Occipital lobe (tissue), 2 donors: ENCODE data around the gene CACNA1D. TPM values are rescaled to one million over a fixed set of nuclear protein-coding genes. Genes with fewer than 3 reads are reported as not detected.

Source experiments
- DNase-seq: peaks from one replicate; lab custom pipeline; 2025; lab: John Stamatoyannopoulos, UW
- total RNA-seq: library from RNA; depleted of rRNA; stranded (reverse); fragments of >200 nt; gene quantifications from one replicate; pipeline ENCODE4 v1.2.3, GENCODE V29; 2014

CACNA1D gene
- total RNA-seq, 1 donor from 2014 or later = 14.0 TPM

DNA sequence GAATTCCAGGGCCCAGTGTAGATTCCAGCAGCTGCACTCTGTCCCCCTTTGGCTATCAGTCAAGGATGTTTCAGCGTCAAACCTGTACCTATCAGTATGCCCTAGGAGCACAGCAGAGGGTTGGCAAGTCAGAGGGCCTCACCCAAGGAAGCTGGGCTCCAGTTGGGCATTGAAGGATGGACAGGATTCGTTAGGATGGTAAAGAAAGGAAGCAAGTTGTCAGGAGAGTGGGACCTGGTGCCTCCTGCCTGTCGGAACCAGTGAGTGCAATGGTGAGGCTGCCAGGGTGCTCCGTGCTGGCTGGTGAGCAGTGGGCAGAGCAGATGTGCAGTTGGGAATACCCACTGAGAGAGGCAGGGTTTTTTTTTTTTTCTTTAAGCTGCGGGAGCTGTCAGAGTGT is 194.6 kb downstream of the CACNA1D start:
- no peak for DNase-seq

DNA sequence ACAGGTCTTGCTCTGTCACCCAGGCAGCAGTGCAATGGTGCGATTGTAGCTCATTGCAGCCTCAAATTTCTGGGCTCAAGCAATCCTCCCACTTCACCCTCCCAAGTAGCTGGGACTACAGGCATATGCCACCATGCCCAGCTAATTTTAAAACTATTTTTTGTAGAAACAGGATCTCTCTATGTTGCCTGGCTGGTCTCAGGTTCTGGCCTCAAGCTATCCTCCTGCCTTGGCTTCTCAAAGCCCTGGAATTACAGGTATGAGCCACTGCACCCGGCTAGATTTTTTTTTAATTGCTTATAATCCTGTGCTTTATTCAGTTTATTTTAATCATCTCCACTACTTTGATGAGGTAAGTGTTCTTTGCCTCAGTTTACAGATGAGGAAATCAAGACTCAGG is 195.3 kb downstream of the CACNA1D start:
- no peak for DNase-seq

DNA sequence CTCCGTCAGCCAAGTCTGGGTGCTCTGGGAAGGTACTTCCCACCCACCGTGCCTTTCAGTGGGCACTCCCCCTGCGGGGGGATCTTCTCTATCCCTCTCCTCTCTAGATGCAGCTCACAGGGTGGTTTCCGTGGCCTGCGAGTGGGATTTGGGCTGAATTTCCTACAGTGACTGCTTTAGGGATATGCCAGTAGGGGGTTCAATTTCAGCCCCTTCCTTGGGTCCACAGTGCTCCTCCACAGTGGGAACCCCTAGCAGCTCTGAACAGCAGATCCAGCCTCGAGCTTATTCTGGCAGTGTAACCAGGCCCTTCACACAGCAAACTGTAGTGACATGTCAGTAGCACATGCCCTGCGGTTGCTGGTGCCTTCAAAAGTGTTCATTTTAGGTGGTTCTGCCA is 196.1 kb downstream of the CACNA1D start:
- DNase-seq = no peak

DNA sequence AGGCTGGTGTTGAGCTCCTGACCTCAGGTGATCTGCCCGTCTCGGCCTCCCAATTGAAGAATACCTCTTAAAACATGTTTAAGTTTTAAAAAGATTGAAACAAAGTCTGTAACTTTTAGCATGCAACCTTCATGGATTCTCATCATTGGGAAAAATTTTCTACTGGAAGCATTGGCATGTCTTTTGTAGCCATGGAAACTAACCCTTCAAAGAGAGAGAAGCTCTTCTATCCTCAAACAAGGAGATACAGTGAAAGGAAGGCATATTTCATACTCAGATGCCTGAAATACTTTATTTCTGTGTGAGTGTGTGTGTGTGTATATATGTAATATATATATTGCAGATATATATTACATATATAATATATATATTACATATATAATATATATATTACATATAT is 196.9 kb downstream of the CACNA1D start:
- DNase-seq = no peak

DNA sequence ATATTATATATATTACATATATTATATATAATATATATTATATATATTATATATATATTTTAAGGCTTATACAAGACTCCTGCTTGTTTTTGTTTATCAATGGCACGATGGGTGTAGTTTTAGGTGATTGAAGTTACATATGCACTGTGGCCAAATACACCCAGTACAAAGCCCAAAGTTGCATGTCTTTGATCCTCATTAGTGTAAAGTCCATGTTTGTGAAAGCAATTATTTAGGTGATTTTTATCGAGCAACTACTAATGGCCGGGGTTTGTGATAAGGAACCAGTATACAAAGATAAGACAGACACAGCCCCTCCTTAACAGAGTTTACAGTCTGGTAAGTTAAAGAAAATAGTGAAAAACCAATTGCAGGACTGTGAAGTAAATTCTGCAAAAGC is 197.5 kb downstream of the CACNA1D start:
- no peak for DNase-seq

DNA sequence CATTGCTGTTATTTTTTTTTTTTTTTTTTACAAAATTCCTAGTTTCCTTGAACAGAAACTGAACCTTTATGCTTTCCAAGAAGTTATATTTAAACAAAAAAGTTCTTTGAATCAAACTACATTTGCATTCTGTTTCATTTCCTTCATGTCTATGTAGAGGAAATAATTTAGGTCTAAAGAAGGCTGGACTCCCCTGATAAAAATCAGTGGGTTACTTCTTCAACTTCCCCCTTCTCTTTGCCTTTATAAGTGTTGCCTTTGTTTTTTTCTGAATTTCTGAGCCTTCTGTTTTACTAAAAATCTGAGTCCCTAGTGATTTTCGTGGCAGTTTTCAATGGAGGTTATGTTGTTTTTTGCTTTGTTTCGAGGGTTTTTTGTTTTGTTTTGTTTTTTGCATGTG is 199.0 kb downstream of the CACNA1D start:
- no peak for DNase-seq

DNA sequence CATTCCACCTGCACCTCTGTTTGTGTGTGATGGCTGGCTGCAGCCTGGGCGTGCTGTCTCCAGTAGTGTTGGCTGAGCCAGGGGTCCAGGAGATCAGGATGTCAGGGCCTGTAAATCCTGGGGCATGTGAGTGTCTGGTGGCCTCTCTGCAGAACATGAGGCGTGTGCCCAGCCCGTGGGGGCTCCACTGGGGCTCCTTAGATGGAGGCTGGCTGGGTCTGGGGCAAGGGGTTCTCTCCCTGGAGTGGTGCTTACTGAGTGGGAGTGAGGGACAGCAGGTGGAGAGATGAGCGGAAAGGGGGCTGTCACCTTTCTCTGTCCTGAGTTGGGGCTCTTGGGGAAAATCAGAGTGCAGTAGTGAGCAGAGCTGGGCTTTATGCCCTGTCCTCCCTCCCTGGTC is 199.6 kb downstream of the CACNA1D start:
- DNase-seq = no peak

DNA sequence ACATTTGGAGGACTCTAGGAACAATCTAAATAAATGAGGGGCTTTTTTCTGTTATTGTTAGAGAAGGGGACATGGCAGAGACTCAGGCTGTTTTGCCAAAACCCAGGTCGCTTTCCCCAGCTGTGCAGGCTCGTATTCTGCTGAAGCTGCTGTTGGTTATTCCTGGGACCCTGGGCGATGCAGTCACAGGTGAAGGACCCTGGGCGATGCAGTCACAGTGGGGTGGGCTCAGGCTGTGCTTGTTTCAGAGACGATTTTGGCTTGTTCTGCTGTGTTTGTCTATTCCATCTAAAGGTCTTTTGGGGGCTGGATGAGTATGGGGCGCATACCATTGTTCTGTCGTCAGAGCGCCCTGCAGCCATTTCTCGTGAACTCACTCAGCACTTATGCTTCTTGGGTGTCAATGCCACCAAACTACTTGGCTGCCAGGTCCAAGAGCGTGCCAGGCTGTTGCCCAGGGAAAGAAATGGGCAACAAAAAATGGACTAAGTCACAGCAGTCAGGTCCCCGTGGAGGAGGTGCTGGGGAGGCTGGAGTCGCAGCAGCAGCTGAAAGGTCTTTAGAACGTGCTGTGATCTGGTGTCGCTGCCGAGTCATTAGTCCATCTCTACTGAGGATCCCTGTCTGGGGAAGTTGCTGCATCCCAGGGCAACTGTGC is 200.4 kb downstream of the CACNA1D start:
- DNase-seq = no peak

DNA sequence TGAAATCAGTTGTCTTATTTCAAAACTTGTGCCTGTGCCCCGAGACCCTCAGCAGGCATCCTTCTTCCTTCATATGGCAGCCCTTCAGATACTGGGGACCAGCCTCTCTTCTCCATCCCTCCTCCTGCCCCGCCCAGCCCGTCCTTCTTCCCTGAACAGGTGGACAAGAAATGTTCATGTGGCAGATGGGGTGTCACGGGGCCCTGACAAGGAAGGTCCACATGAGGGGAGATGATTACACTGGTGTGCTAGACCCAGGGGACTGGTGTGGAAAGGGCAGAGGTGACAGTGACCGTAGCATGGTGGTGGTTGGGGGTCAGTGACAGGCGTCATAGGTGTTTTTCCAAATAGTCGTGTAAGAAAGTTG is 200.9 kb downstream of the CACNA1D start:
- DNase-seq = no peak

DNA sequence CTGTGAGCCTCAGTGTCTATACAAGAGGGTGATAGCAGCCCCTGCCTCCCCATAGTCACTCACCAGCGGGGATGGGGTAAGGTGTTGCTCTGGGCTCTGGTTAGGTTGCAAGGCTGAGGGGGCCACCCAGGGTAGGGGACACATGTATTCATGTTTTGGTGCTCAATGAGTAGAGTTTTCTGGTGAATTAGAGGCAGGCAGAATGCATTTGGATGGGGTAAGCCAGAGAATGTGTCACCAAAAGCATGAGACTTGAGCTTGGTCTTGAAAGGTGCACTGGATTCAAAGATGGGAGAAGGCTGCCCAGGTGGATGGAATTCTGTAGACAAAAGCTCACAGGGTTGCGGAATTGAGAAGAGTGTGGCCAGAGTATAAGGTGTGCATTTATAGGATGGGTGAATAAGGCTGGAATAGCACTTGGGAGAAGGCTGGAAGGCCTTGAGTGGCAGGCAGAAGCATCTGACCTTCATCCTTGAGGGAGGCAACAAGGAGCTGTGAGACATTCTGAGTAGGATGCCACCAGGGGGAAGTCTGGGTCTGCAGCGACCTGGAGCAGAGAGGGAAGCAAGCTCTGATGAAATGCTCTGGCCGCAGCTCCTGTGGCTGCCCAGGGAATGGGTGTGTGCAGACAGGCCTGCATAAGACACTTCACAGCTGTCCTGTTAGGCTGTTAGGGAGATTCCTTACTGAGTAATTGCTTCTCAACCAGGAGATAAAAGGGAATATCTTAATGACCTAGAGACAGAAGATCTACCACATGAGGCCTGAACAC is 202.2 kb downstream of the CACNA1D start:
- no peak for DNase-seq

DNA sequence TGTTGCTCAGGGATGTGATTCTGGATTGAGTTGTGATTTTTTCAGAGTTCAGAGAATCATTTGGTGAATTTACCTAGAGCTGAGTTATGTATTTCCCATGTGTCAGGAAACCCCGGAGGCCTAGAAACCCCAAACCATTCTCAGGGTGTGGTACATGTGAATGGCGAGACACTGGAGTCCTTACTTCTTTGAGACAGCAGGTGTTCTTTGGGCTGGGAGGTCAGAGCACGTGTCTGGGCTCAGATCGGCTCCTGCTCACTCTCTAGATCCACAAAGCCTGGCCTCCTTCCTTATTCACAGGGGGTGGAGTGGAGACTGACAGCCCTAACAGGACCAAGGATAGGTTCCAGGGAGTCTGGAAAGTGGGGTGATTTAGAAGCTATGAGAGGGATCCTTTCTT is 206.0 kb downstream of the CACNA1D start:
- no peak for DNase-seq

DNA sequence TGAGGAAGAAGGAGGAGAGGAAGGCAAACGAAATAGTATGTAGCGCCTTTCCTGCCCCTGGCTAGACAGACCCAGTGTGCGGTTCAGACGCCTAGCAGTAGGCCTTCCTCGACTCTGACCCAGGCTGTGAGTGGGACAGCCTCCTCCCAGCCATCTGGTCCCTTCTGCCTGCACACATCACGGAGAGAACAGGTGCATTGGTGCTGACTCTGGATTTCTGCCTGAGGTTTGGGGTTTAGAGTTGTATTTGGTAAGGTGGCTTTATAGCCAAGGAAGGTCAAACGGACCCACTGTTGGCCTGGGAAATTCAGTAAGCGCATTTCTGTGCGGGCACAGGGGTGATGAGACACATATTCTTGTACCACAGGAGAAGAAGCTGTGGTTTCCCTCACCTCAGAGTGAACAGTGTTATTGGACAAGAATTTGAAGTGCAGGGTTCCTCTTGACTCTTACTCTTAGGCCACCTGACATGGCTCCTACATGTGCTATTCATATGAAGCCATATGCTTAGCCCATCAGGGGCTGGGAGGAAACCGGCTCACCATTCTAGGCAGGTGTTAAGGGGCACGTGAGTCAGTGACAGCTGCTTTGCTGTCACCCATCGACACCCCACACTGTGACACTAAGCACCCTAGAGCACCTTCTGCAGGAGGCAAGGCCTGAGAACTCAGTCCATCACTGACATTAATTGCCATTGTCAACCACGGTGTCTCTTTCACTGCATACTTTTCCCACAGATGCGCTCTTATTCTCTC is 208.5 kb downstream of the CACNA1D start:
- no peak for DNase-seq

DNA sequence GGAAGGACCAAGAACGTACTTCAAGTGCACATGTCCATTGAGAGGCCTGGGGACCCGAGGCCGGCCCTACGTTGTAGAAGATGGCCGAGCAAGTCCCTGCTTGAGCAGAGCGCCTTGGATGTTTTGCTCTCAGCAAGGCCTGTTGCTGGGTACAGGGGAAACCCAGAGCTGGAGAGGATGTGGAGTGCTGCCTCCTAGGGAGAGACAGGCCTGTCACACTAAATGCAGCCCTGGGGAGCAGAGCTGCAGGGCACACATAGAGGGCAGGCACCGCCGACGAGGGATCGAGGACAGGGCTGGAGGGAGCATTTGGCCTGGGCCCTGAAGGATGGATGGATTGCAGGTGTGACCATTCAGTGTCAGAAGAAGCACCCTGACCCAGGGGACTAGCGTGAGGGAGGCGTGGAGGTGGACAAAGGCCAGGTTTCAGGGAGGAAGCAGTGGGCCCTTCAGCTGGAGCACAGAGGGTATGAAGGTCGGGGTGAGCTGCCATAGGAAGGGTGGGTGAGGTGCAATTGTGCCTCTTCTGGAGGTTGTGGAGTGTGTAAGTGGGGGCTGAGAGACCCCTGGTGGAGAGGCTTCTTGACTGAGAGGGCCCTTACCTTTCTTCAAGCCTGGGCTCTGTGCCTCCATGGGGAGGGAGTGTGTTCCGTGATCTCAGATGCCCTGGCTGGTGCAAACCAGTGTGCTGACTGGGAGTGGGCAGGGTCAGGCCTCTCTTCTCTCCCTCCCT is 209.4 kb downstream of the CACNA1D start:
- DNase-seq = no peak

DNA sequence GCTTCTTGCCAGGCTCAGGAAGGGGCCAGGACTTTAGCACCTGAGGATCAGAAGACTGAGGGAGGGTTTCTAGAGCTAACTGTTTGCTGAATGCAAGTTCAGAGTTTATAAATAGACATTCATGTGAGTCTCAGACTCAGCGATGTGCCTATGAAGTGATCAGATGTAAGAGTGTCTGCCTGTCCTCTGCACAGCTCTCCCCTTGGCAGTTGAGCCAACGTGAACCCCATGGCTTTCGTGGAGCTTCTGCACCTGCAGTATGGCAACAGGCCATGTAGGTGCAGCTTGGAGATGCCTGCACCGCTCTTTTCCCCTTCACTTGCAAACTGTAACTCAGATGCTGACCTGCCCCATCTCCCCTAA is 209.9 kb downstream of the CACNA1D start:
- no peak for DNase-seq

DNA sequence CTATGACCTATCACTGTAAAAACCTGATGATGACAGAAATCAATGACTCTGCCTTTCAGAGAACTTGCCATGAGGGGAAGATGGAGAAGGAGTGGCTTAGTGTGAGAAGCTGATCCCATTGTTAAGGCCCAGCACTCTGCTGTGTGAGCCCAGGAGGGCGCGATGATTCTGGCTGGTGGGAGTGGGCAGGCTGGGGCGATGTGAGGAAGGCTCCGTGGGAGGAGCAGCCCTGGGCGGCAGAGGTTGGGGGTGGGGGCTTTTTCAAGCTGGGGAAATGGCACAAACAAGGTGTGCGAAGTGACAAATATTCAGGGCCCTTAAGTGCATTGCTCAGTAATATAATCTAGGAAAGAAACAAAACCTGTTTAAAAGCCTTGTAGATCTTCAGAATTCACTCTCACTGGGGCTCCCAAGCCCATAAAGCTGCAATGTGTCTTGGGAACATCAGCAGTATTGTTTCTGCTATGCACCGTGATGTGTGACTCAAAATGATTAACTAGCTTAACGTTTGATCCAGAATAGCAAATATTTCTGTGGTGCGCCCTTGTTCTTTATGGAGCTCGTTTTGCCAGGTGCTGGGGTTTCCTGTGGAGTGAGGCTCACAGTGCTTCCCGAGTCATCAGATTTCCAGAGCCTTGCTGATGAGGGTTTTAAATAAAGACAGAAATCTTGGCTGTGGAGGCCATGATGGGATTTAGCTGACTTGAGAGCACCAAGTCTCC is 210.8 kb downstream of the CACNA1D start:
- DNase-seq = no peak

DNA sequence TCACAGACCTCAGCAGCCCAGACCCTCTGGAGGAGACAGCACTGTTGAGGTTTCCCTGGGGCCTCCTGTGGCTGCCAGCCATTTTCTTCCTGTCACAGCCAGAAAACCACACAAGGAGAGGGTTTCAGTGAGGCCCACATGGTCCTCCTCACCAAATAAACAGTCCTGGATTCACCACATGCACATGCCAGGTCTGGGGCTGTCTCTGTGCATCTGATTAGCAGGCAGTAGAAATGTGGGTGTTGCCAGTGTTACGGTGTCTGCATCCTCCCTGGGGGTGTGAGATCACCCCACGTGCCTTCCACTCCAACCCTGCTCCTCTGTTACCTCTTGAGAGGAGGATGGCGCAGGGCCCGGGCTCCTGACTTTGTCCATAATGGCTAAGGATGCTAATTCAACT is 211.4 kb downstream of the CACNA1D start:
- DNase-seq = no peak

DNA sequence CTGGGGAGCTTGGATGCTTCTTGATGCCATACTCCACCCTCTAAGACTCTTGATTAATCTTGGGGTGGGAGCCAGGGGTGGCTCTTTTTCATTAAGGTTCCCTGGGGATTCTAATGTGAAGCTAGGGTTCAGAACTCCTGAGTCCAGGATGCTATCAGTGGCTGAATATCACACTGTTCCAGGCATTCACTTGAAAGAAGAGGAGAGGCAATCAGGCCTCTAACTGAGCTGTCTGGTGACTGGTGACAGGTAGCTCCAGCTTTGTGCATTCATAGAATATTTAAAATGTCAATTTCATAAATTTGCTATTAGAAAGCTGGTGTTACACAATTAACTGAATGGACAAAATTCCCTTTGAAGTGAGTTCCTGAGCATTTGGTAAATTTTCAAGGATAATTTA is 212.8 kb downstream of the CACNA1D start:
- DNase-seq = no peak

DNA sequence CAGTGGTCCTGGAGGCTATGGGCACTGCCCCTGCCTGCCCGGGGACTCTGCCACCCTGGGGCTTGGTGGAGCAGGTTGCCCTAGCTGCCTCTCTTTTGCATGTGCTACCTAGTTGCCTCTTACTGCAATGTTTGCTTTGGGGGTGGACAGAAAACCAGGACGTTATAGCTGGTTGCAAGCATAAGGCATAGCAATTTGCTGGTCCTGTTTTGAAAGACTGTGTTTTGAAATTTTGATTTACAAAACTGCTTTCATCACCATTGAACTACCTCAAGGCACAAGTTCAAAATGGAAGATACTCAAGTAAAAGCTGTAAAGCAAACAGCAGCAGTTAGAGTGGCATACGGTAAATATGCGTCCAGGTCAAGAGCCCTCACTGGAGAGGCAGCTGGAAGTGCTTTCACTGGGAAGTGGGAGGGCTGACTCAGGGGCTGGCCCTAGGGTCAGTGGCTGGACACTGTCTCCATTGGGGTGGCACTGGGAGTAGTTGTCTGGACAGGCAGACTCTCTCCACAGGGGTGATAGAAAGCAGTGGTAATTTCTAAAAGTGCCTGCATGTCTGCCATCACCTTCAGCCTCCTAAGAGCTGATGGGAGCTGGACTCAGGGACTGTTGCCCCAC is 213.7 kb downstream of the CACNA1D start:
- DNase-seq = no peak

DNA sequence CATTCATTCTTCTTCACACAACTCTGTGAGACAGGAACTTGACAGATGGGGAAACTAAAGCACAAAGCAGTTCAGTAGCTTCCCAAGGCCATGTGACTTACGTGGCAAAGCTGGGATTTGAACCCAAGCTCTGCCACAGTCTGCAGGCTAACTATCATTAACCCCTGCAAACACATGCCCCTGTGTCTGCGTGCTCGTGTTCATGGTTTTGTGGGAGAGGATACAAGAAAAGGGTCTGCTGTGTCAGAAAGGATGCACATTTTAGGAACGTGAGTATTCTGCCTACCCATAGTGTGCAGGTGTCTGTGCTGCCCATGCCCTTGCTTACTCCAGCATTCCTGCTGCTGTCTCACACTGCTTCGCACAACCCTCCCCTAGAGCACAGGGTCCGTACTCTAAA is 214.8 kb downstream of the CACNA1D start:
- no peak for DNase-seq

DNA sequence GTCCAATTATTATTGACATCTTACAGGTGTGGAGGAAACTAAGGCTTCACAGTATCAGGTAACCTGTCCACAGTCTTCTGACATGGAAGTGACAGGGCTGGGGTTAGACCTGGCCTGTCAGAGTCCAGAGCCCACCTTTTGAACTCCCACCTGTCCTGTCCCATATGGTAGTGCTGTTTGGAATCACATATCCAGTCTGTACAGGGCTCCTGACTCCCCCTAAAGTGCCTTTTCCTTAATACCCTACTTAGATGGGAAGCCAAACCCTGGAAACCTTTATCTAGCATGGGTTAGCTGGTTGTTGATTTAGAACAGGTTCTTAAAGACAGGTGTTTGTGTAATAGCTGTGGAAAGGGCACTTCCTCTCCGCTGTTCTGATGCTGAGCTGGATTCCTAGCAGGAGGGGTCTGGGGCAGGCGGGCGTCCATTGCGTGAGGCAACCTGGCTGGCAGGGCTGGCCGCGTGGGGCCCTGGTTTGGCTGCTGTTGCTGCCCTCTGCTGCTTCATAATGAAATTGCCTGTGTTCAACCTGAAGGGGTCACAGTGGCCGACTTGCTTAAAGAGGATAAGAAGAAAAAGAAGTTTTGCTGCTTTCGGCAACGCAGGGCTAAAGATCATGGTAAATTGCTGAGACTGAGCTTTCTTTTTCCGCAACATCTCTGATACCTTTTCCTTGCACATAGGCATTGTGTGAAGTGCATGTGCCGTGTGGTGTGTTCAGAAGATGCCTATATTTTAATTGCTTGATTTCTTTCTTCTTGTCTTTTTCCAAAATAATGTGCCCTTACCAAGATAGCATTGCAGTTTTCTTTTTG is 215.7 kb downstream of the CACNA1D start:
- DNase-seq = peak; percentile 29
